GM12801 (cell line): ENCODE results near the gene FAM3A.

ENCODE experiments used
- CTCF ChIP-seq: IDR thresholded peaks from one replicate; pipeline ENCODE4 v1.5.1; 2011; ENCODE audit warnings: control low read depth; ENCODE audit not compliant: insufficient read length; ENCODE audit errors: extremely low read depth

Gene FAM3A

GRCh38 chrX:154517101-154517781 lies 1.2 kb upstream of the FAM3A start:
- TF ChIP-seq CTCF: no peak

GRCh38 chrX:154516656-154517100 lies 646 bp upstream of the FAM3A start:
- TF ChIP-seq CTCF: no peak

DNA sequence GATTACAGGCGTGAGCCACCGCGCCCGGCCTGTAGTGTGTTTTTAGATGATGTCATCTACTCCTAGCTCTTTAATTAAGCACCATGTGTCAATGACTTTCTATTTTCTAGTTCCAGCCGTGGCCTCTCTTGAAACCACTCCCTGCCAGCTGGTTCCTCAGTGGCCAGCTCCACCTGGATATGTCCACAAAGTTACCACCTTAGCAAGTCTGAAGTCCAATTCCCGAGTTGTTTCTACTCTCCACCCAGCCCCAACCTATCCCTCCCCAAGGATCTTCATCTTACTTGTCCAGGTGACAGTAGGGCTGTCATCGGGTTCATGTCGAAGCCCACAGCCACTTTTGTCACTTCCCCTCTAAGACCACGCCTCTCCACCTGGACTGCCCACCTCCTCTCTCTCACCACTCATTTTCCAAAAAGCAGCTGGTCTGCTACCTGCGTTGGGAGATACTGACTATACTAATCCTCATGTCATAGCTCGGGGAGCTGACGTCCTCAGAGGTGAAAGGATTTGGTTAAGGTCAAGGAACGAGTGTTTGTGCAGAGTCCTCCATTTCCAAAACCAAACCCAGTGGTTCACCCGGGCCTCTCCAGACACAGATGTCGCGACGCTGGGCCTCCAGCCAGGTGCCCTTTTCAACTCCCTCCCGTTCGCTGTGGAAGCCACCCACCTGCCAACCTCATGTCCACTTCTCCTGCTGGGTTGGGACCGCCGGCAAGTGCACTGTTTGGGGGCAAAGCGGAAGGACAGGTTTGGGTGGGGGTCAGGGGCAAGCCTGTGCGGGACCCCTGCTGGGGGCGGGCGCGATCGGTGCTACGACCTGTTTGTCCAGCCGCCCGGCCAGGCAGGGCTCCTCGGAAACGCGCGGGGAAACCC lies 704 bp downstream of the FAM3A start:
- no peak for TF ChIP-seq CTCF

GRCh38 chrX:154513716-154514115 lies 2.3 kb downstream of the FAM3A start:
- TF ChIP-seq CTCF: no peak

DNA sequence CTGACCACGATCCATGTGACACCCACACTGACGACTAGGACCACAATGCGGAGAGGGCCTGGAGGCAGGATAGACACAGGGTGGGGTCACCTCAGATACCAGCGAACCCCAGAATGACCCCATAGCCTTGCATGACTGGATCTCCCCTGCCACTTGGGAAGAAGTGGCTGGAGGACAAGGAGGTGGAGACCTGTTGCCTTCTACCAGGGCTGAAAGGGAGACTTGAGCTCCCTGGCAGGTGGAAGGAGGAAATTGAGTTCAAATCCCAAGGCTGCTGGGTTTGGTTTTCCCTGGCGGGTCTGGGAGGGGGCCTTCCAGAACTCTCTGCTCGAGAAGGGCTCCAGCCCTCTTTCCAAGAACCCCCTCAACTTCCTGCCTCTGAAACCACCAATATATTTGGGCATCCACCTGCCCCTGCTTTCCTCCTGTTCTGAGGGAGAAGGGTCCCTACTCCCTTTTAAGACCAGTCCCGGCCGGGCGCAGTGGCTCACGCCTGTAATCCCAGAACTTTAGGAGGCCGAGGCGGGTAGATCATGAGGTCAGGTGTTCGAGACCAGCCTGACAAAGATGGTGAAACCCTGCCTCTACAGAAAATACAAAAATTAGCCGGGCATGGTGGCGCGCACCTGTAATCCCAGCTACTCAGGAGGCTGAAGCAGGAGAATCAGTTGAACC lies 3.0 kb downstream of the FAM3A start:
- no peak for TF ChIP-seq CTCF

GRCh38 chrX:154511761-154512160 lies 4.3 kb downstream of the FAM3A start:
- TF ChIP-seq CTCF: no peak

DNA sequence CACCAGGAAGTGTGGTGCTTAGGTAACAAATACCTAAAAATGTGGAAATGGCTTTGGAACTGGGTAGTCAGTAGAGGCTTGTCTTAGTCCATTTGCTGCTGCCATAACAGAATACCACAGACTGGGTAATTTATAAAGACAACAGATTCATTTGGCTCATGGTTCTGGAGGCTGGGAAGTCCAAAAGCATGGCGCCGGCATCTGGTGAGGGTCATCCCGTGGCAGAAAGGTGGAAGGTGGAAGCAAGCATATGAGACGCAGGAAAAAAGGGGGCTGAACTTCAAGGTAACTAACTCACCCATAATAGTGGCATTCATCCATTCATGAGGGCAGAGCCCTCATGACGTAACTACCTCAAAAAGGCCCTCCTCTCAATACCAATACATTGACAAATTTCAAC lies 6.6 kb downstream of the FAM3A start:
- TF ChIP-seq CTCF: no peak
